HG02678 (cell line): Measurements from ENCODE around the gene PCGF2.
"Not testable (repeated sequence)": the region's sequence is repeated elsewhere in the genome, so short reads cannot be mapped to it uniquely, and the experiment has no call there.

Source experiments
- ATAC-seq: cut with Tn5 transposase; IDR thresholded peaks from one replicate; pipeline ENCODE4 v1.9.1; 2021; ENCODE audit warnings: mild to moderate bottlenecking, moderate library complexity; ENCODE audit not compliant: unreplicated experiment

Gene PCGF2

GRCh38 chr17:38738007-38738662 lies 10.0 kb downstream of the PCGF2 start:
- no peak for ATAC-seq

- no peak for ATAC-seq
Observed at GRCh38 chr17:38735161-38735997, 12.8 kb downstream of the PCGF2 start.

GRCh38 chr17:38733982-38734973 lies 13.9 kb downstream of the PCGF2 start:
- no peak for ATAC-seq

- no peak for ATAC-seq
Observed at GRCh38 chr17:38733282-38733981, 14.7 kb downstream of the PCGF2 start.

- no peak for ATAC-seq
Observed at GRCh38 chr17:38732376-38733281, 15.5 kb downstream of the PCGF2 start.

- ATAC-seq, result no peak
Observed at GRCh38 chr17:38731526-38732294, 16.4 kb downstream of the PCGF2 start.

- ATAC-seq, result no peak
Observed at GRCh38 chr17:38730526-38731379, 17.4 kb downstream of the PCGF2 start.

- peak; percentile 82 for ATAC-seq
Observed at GRCh38 chr17:38729886-38730525, 18.1 kb downstream of the PCGF2 start, which contains the start of gene CISD3. TSS of gene CISD3 (plus strand) at chr17:38730341. CDS start at chr17:38730359, 18 bp downstream.

- no peak for ATAC-seq
Observed at GRCh38 chr17:38729368-38729885, 18.7 kb downstream of the PCGF2 start.

- no peak for ATAC-seq
Observed at GRCh38 chr17:38728290-38728831, 19.8 kb downstream of the PCGF2 start.

- no peak for ATAC-seq
Observed at GRCh38 chr17:38727736-38728135, 20.4 kb downstream of the PCGF2 start.

GRCh38 chr17:38726145-38726544 lies 22.0 kb downstream of the PCGF2 start:
- not testable (repeated sequence) for ATAC-seq

GRCh38 chr17:38725066-38725465 lies 23.1 kb downstream of the PCGF2 start:
- ATAC-seq, result no peak

- ATAC-seq, result no peak
Observed at GRCh38 chr17:38724337-38724988, 23.7 kb downstream of the PCGF2 start.

GRCh38 chr17:38721802-38722201 lies 26.3 kb downstream of the PCGF2 start:
- no peak for ATAC-seq

GRCh38 chr17:38720941-38721340 lies 27.2 kb downstream of the PCGF2 start:
- ATAC-seq, result no peak
